Nephron progenitor cell (in vitro differentiated cells): ENCODE data around the gene CMIP.
A peak's percentile ranks its signal among the peaks of the same experiment; 100 is the strongest.

ENCODE experiments used
- DNase-seq: peaks from one replicate; pipeline ENCODE4 v3.0.0; 2021
- H3K27ac Mint-ChIP-seq: 2 replicates; pipeline ENCODE4 v1.8.0; 2021; ENCODE audit warnings: mild to moderate bottlenecking, moderate library complexity, mixed read lengths
- H3K27me3 Mint-ChIP-seq: 2 replicates; pipeline ENCODE4 v1.8.0; 2021; ENCODE audit warnings: mild to moderate bottlenecking, low read depth, mixed read lengths; ENCODE audit not compliant: poor library complexity
- H3K36me3 Mint-ChIP-seq: 2 replicates; pipeline ENCODE4 v1.8.0; 2021; ENCODE audit warnings: low read depth, mixed read lengths
- H3K4me1 Mint-ChIP-seq: 2 replicates; pipeline ENCODE4 v1.8.0; 2021; ENCODE audit warnings: mixed read lengths
- H3K4me3 Mint-ChIP-seq: 2 replicates; pipeline ENCODE4 v1.8.0; 2021; ENCODE audit warnings: mild to moderate bottlenecking, moderate library complexity, mixed read lengths
- H3K9me3 Mint-ChIP-seq: 2 replicates; pipeline ENCODE4 v1.8.0; 2021; ENCODE audit warnings: mild to moderate bottlenecking, moderate library complexity, mixed read lengths
- TF ChIP-seq, protein P1 (sequence below): fragments of 200-600 bp; sonication (generic); IDR thresholded peaks from 2 replicates; pipeline ENCODE4 v1.5.0; 2021; ENCODE audit warnings: antibody characterized with exemption

The CMIP gene

DNA sequence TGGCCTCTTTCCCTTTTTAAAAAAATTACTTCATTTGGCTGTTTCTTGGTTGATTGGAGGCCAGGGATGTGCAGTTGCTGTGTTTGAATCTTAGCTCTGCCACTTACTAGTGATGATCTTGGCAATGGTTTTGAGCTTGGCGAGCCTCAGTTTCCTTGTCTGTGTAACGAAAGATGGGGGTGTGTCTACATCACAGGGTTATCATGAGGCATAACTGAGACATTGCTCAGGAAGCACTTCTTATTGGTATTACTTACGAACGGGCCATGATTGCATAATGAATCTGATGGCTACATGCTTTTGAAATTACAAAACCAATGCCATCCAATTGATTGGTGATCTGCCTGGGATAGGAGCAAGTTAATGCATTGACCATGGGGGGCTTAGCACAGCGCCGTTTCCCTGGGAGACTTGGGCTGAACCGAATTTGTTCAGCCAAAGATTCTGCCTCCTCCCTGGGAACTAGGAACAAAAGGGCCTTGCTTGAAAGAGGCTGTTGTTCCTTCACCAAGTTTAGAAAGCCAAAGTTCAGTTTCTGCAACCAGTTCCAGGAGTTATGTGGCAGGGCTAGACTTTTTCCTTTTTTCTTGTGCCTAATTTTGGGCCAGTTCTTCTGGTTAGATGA is 21.9 kb downstream of the CMIP start:
- Mint-ChIP-seq H3K4me1 (peaks cover 31% of the 10 kb centered on the region), H3K36me3 (peaks cover 14% of the 10 kb centered on the region), H3K27me3 (peaks cover 2% of the 10 kb centered on the region), H3K4me3 (no peak overlapping the region), H3K9me3 (no peaks in the 10 kb centered on the region), H3K27ac (peak overlapping the region; percentile 11)
- TF ChIP-seq, protein P1, sequence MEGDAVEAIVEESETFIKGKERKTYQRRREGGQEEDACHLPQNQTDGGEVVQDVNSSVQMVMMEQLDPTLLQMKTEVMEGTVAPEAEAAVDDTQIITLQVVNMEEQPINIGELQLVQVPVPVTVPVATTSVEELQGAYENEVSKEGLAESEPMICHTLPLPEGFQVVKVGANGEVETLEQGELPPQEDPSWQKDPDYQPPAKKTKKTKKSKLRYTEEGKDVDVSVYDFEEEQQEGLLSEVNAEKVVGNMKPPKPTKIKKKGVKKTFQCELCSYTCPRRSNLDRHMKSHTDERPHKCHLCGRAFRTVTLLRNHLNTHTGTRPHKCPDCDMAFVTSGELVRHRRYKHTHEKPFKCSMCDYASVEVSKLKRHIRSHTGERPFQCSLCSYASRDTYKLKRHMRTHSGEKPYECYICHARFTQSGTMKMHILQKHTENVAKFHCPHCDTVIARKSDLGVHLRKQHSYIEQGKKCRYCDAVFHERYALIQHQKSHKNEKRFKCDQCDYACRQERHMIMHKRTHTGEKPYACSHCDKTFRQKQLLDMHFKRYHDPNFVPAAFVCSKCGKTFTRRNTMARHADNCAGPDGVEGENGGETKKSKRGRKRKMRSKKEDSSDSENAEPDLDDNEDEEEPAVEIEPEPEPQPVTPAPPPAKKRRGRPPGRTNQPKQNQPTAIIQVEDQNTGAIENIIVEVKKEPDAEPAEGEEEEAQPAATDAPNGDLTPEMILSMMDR, result no peak
- no peak for DNase-seq

DNA sequence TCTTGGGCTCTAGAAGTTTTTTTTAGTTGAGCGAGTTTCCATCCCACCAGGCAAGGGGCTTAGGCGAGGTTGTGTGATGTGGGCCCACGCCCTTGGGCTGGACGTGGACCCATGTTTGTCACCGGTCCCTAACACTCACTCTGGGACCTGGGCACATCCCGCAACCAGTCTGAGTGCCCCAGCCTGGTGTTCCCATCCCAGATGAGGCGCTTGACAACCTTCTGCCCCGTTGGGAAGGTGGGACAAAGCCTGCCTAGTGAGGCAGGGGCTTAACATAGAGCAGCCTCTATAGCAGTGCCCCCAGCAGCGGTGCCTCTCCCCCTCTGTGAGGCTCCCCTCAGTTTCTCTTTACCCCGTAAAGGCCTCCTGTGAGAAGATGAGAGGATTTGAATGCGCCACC is 22.5 kb downstream of the CMIP start:
- Mint-ChIP-seq H3K9me3 (no peaks in the 10 kb centered on the region), H3K27me3 (peaks cover 2% of the 10 kb centered on the region), H3K4me3 (no peak overlapping the region), H3K27ac (no peak overlapping the region), H3K36me3 (peaks cover 14% of the 10 kb centered on the region), H3K4me1 (peaks cover 34% of the 10 kb centered on the region)
- no peak for DNase-seq
- TF ChIP-seq, protein P1, result no peak

DNA sequence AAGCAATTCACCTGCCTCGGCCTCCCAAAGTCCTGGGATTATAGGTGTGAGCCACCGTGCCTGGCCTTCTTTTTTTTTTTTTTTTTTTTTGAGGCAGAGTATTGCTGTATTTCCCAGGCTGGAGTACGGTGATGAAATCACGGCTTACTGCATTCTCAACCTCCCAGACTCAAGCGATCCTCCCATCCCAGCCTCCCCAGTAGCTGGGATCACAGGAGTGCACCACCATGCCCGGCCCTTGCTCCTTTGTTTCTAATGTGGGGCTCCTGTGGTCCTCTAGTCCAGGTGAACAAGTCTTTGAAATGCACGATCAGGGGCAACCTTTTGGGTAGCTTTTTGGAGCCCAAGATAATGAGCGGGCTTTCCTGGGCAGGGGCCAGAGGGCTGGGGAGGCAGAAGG is 23.2 kb downstream of the CMIP start:
- Mint-ChIP-seq H3K27me3 (peaks cover 2% of the 10 kb centered on the region), H3K4me3 (no peak overlapping the region), H3K27ac (peak overlapping the region; percentile 22), H3K36me3 (peaks cover 14% of the 10 kb centered on the region), H3K9me3 (no peaks in the 10 kb centered on the region), H3K4me1 (peaks cover 37% of the 10 kb centered on the region)
- DNase-seq, result no peak
- TF ChIP-seq, protein P1, result no peak

DNA sequence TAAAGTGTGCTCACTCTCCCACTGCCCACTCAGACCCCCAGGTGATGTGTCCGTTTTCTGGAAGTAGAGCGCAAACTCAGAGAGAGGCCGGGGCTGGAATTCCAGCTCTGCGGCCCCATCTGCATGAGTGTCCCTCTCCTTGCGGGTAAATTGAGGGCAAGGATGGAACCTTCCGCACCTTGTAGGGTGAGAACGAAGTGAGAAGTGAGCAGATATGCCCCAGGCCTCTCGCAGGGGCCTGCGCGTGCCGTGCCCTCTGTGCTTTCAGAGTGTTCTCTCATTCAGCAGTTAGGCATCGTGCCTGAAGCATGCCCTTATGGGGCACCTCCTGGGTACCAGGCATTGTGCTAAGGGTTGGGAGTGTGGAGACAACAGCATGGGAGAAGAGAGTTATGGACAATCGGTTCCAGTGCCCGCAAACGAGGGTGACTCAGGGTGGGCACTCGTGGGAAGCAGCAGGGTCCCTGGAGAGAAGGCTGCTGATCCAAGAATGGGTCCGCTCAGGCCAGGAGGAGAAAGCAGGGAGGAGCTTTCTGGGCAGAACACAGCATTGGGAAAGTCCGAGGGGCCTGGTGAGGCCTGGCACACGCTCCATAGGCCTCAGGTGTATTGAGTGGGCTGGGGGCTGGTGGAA is 23.8 kb downstream of the CMIP start:
- peak overlapping the region; percentile 69 for H3K27ac Mint-ChIP-seq
- no peak overlapping the region for H3K4me3 Mint-ChIP-seq
- peaks cover 43% of the 10 kb centered on the region for H3K4me1 Mint-ChIP-seq
- TF ChIP-seq, protein P1, result no peak
- peaks cover 2% of the 10 kb centered on the region for H3K27me3 Mint-ChIP-seq
- peaks cover 18% of the 10 kb centered on the region for H3K36me3 Mint-ChIP-seq
- DNase-seq, result no peak
- no peaks in the 10 kb centered on the region for H3K9me3 Mint-ChIP-seq

DNA sequence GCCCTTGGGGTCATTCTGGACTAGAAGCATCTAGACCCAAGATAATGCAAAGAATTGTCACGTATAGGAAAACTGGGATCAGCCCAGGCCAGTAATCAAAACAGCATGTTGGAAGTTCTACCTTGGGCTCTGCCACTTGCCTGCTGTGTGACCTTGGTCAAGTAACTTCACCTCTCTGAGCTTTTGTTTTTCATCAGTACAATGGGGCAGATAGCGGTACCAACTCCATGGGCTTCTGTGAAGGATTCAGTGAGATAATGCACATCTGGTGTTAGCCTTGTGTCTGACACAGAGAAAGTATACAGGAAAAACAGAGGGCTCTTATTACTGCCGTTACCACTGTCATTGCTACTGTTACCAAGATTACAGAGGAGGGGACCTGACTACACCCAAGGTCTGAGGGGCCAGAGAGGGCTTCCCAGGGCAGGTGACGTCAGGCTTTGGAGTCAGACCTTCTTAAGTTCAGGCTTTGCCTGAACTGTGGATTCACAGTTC is 24.6 kb downstream of the CMIP start:
- Mint-ChIP-seq H3K4me3 (no peak overlapping the region), H3K27ac (peak overlapping the region; percentile 87), H3K27me3 (peaks cover 2% of the 10 kb centered on the region), H3K9me3 (no peaks in the 10 kb centered on the region), H3K36me3 (peaks cover 16% of the 10 kb centered on the region), H3K4me1 (peaks cover 51% of the 10 kb centered on the region)
- DNase-seq, result no peak
- TF ChIP-seq, protein P1, result no peak
